ENCODE measurements around the gene EYS. TPM values are rescaled to one million over a fixed set of nuclear protein-coding genes. Genes with fewer than 3 reads are reported as not detected.

The EYS gene
- polyA plus RNA-seq, 1 of the 3 experiments (the other 2 are of a cell fraction) = 0.05 TPM

DNA sequence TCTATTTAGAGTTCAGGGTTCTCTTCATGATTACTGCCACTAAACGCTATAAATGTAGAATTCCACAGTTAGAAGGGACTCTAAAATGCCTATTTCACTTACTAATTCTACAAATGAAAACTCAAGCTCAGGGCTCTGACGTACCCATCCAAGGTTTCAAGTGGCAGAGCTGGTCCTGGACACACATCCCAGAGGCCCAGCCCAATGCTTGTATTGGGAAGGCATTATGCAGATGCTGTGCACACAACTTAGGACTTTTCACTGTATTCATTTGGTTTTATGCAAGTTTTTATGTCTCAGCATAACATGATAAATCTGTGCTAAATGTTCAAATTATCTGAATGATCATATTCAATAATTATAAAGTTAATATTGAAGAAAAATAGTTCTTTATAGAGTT, 1761.0 kb downstream of the EYS start:
- Histone ChIP-seq H3K27ac (ENCODE audit: low read depth in 2 of 2, low read length in 1 of 2) (no peak overlapping the region), H3K4me1 (ENCODE audit: control insufficient read depth in 1 of 2, insufficient read depth in 2 of 2, low read depth in 1 of 2, low read length in 1 of 2) (no peaks in the 10 kb centered on the region; a peak in 1 of 4 replicates), H2AFZ (ENCODE audit: low read depth) (no peak overlapping the region), H3K4me3 (ENCODE audit: low read depth in 2 of 2, low read length in 1 of 2) (no peak overlapping the region), H3K9me2 (no peaks in the 10 kb centered on the region), H4K20me1 (ENCODE audit: insufficient read depth) (no peaks in the 10 kb centered on the region), H3K79me2 (ENCODE audit: insufficient read depth) (no peaks in the 10 kb centered on the region), H3K4me2 (no peak overlapping the region), H3K9ac (no peak overlapping the region), H3K36me3 (replicated peaks in 1 of 2; ENCODE audit: control insufficient read depth in 1 of 2, insufficient read depth in 2 of 2, low read length in 1 of 2) (no peaks in the 10 kb centered on the region), H3K27me3 (ENCODE audit: insufficient read depth) (no peaks in the 10 kb centered on the region), H3K9me3 (no peaks in the 10 kb centered on the region), H3F3A (replicated peaks; ENCODE audit: insufficient read depth) (no peaks in the 10 kb centered on the region)
- WGBS (ENCODE audit: low lambda C conversion rate) = 37% methylated on average over 2 of the region's 2 CpGs
- ChIA-PET CTCF (no interaction called here), POLR2A (no interaction called here)
- TF ChIP-seq RAD21 (IDR thresholded peaks at IDR 0.05; ENCODE audit: low read length) (no peak), GATA2 (CRISPR knock-in tag; IDR thresholded peaks at IDR 0.05) (no peak), NFIC (IDR thresholded peaks at IDR 0.05; ENCODE audit: borderline replicate concordance) (no peak)
- DNase-seq = no peak

DNA sequence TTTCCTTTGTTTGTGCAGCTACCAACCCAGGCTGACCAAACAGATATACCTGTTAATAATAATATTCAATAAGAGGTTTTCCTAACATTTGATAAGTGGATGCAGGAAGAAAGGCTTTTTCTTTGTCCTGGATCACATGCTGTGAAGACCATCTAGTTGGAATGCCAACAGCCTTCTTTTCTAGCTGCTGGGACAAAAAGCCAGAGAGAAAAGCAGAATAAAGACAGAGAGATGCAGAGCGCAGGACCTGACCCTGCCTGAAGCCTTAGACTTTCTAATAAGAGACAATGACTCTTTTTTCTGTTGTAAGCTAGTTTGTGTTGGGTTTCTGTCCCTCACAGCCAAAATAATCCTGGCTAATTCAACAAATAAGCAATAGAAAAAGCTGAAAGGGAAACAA, 1763.2 kb downstream of the EYS start:
- Histone ChIP-seq H3F3A (replicated peaks; ENCODE audit: insufficient read depth) (no peaks in the 10 kb centered on the region), H3K9me3 (no peaks in the 10 kb centered on the region), H3K4me1 (ENCODE audit: control insufficient read depth in 1 of 2, insufficient read depth in 2 of 2, low read depth in 1 of 2, low read length in 1 of 2) (no peaks in the 10 kb centered on the region; a peak in 1 of 4 replicates), H3K9ac (no peak overlapping the region), H3K4me3 (ENCODE audit: low read depth in 2 of 2, low read length in 1 of 2) (no peak overlapping the region), H3K9me2 (no peaks in the 10 kb centered on the region), H3K4me2 (no peak overlapping the region), H3K79me2 (ENCODE audit: insufficient read depth) (no peaks in the 10 kb centered on the region), H3K27ac (ENCODE audit: low read depth in 2 of 2, low read length in 1 of 2) (no peak overlapping the region), H3K27me3 (ENCODE audit: insufficient read depth) (no peaks in the 10 kb centered on the region), H3K36me3 (replicated peaks in 1 of 2; ENCODE audit: control insufficient read depth in 1 of 2, insufficient read depth in 2 of 2, low read length in 1 of 2) (no peaks in the 10 kb centered on the region), H2AFZ (ENCODE audit: low read depth) (no peak overlapping the region), H4K20me1 (ENCODE audit: insufficient read depth) (no peaks in the 10 kb centered on the region)
- whole genome bisulfite sequencing (ENCODE audit: low lambda C conversion rate) = 44% methylated on average over 1 of the region's 1 CpG
- DNase-seq = no peak
- CTCF ChIA-PET = interaction anchor here (1.1 kb wide), 1 partner anchor 69 kb away, joined by 3 read pairs; no protein-coding TSS in a partner anchor
- TF ChIP-seq FOXM1 (IDR thresholded peaks at IDR 0.05; ENCODE audit: low read depth) (no peak), FOXJ3 (CRISPR knock-in tag; IDR thresholded peaks at IDR 0.05) (no peak), NFIC (IDR thresholded peaks at IDR 0.05; ENCODE audit: borderline replicate concordance) (no peak)
- TF ChIP-seq, protein P1, sequence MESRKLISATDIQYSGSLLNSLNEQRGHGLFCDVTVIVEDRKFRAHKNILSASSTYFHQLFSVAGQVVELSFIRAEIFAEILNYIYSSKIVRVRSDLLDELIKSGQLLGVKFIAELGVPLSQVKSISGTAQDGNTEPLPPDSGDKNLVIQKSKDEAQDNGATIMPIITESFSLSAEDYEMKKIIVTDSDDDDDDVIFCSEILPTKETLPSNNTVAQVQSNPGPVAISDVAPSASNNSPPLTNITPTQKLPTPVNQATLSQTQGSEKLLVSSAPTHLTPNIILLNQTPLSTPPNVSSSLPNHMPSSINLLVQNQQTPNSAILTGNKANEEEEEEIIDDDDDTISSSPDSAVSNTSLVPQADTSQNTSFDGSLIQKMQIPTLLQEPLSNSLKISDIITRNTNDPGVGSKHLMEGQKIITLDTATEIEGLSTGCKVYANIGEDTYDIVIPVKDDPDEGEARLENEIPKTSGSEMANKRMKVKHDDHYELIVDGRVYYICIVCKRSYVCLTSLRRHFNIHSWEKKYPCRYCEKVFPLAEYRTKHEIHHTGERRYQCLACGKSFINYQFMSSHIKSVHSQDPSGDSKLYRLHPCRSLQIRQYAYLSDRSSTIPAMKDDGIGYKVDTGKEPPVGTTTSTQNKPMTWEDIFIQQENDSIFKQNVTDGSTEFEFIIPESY (IDR thresholded peaks at IDR 0.05; ENCODE audit: borderline replicate concordance, low read depth) = no peak
- POLR2A ChIA-PET = no interaction called here

DNA sequence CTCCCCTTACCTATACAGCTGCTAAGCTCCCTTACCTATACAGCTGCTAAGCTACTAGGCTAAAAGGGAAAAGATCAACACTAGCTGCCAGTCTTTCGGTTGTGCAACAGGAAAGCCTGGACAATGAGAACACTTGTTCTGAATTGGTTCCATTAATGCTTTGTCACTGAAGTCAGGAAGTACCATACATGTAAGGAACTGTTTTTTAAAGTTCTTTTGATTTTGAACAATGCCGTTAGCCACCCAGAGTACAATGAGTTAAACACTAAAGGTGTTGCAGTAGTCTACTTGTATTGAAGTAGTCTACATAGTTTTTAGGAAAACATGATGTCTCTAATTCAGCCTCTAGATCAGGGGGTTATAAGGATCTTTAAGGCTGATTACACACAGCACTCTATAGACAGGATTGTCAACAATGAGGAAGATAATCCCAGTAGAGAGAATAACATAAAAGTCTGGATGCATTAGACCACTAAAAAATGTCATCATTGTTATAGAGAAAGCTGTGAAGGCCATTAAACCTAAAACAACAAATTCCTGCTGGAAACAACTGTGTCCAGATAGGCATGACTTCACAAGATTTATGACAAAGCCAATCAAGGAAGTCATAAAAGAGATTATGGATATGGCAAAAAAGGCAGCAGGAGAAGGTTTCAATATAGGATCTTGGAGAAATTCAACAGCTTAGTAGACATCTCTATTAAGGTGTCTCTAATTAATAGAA, 1765.1 kb downstream of the EYS start:
- H3K79me2 ChIP-seq (ENCODE audit: insufficient read depth) = no peaks in the 10 kb centered on the region
- DNase-seq = no peak
- no peak overlapping the region for H3K27ac ChIP-seq (ENCODE audit: low read depth in 2 of 2, low read length in 1 of 2)
- no peak overlapping the region for H2AFZ ChIP-seq (ENCODE audit: low read depth)
- H3K9me2 ChIP-seq = no peaks in the 10 kb centered on the region
- no peak overlapping the region for H3K4me3 ChIP-seq (ENCODE audit: low read depth in 2 of 2, low read length in 1 of 2)
- no peak overlapping the region for H3K4me2 ChIP-seq
- no peaks in the 10 kb centered on the region for H3K4me1 ChIP-seq (ENCODE audit: control insufficient read depth in 1 of 2, insufficient read depth in 2 of 2, low read depth in 1 of 2, low read length in 1 of 2)
- WGBS (ENCODE audit: low lambda C conversion rate) = 62% methylated on average over 2 of the region's 2 CpGs
- no peaks in the 10 kb centered on the region for H3K9me3 ChIP-seq
- H3K36me3 ChIP-seq (replicated peaks in 1 of 2; ENCODE audit: control insufficient read depth in 1 of 2, insufficient read depth in 2 of 2, low read length in 1 of 2) = no peaks in the 10 kb centered on the region
- POLR2A ChIA-PET = no interaction called here
- H3K9ac ChIP-seq = no peak overlapping the region
- CTCF ChIA-PET = no interaction called here
- H3F3A ChIP-seq (replicated peaks; ENCODE audit: insufficient read depth) = no peaks in the 10 kb centered on the region
- no peaks in the 10 kb centered on the region for H3K27me3 ChIP-seq (ENCODE audit: insufficient read depth)
- no peaks in the 10 kb centered on the region for H4K20me1 ChIP-seq (ENCODE audit: insufficient read depth)
- TF ChIP-seq NFIC (IDR thresholded peaks at IDR 0.05; ENCODE audit: borderline replicate concordance) (no peak), RXRA (IDR thresholded peaks at IDR 0.05; ENCODE audit: borderline replicate concordance, low read depth) (no peak), RFX5 (IDR thresholded peaks at IDR 0.05; ENCODE audit: low read length) (no peak), FOSL2 (IDR thresholded peaks at IDR 0.05; ENCODE audit: borderline replicate concordance, low read depth) (no peak), FOXM1 (IDR thresholded peaks at IDR 0.05; ENCODE audit: low read depth) (no peak), TAF1 (IDR thresholded peaks at IDR 0.05; ENCODE audit: borderline replicate concordance, low read depth, low read length) (no peak), TCF12 (IDR thresholded peaks at IDR 0.05) (no peak), GABPA (IDR thresholded peaks at IDR 0.05; ENCODE audit: low read depth) (no peak), JUND (IDR thresholded peaks at IDR 0.05) (no peak), EP300 (IDR thresholded peaks at IDR 0.05; ENCODE audit: borderline replicate concordance in 1 of 2, low read depth in 1 of 2, low read length in 1 of 2) (no peak), ELF1 (IDR thresholded peaks at IDR 0.05) (no peak), SIN3A (IDR thresholded peaks at IDR 0.05; ENCODE audit: borderline replicate concordance, low read depth, low read length) (no peak)
- TF ChIP-seq, protein P2, sequence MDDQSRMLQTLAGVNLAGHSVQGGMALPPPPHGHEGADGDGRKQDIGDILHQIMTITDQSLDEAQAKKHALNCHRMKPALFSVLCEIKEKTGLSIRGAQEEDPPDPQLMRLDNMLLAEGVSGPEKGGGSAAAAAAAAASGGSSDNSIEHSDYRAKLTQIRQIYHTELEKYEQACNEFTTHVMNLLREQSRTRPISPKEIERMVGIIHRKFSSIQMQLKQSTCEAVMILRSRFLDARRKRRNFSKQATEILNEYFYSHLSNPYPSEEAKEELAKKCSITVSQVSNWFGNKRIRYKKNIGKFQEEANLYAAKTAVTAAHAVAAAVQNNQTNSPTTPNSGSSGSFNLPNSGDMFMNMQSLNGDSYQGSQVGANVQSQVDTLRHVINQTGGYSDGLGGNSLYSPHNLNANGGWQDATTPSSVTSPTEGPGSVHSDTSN (IDR thresholded peaks at IDR 0.05) = no peak
- TF ChIP-seq, protein P3, sequence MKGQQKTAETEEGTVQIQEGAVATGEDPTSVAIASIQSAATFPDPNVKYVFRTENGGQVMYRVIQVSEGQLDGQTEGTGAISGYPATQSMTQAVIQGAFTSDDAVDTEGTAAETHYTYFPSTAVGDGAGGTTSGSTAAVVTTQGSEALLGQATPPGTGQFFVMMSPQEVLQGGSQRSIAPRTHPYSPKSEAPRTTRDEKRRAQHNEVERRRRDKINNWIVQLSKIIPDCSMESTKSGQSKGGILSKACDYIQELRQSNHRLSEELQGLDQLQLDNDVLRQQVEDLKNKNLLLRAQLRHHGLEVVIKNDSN (IDR thresholded peaks at IDR 0.05; ENCODE audit: borderline replicate concordance, low read depth) = no peak

All from SK-N-SH (cell line).